DMS153 (cell line): ENCODE measurements around the gene PDE3B.
A peak's percentile ranks its signal among the peaks of the same experiment; 100 is the strongest.
"Not testable (repeated sequence)": the region's sequence is repeated elsewhere in the genome, so short reads cannot be mapped to it uniquely, and the experiment has no call there.

Experiments used
- DNase-seq: peaks from one replicate; lab custom pipeline; 2025; lab: John Stamatoyannopoulos, UW

PDE3B gene

DNA sequence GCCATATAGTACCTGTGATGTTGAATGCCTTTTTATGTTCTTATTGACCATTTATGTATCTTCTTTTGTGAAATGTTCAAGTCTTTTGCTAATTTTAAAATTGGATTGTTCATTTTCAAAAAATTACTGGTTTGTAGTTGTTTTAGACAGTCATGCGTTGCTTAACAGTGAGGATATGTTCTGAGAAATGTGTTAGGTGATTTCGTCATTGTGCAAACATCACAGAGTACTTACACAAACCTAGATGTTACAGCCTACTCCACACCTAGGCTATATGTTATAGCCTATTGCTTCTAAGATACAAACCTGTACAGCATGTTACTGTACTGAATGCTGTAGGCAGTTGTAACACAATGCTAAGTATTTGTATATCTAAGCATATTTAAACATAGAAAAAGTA, 32.5 kb downstream of the PDE3B start:
- peak; percentile 18 for DNase-seq

DNA sequence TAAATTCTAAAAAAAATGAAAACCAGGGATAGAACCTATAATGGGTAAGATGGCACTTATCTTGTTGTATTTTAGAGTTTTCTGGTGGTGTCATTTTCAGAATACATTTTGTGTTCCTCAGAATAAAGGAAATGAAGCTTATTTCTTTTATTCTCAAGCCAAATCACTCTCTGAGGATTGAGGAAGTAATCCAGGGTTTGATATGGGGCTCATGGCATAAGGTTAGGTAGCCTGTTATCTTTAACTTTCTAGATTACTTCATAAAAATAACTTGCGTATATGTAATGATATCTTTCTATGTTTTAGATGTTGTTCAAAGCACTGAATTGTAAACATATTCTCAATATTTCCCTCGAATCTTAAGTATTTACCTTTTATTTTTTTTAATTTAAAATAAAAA, 33.5 kb downstream of the PDE3B start:
- DNase-seq: no peak

DNA sequence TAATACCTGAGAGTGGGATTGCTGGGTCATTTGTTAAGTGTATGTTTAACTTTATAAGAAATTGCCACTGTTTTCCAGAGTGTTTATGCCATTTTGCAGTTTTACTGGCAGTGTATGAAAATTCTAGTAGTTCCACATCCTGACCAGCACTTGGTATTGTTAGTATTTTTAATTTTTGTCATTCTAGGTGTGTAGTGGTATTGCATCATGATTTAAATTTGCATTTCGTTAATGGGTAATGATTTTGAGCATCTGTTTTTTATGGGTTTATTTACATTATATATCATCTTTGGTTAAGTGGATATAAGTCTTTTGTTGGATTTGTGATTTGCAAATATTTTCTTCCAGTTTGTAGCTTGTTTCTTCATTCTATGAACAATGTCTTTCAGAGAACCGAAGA, 34.7 kb downstream of the PDE3B start:
- no peak for DNase-seq

DNA sequence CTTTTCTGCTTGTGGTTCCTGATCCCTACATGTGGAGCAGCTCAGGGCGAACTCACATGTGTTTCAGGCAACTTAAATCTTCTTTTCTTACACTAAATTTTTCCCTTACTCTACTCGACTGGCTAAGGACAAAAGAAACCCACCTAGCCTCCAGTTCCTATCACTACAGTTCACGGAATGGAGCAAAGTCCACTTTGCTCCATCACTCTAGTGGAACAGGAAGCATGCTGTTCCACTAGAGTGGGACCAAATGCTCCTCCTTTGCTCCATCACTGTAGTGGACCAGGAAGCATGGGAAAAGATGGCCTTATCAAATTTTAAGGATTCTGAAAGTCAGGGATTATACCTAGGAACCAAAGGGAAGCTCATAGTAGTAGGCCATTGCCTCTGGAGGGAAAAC, 36.1 kb downstream of the PDE3B start:
- DNase-seq: no peak

DNA sequence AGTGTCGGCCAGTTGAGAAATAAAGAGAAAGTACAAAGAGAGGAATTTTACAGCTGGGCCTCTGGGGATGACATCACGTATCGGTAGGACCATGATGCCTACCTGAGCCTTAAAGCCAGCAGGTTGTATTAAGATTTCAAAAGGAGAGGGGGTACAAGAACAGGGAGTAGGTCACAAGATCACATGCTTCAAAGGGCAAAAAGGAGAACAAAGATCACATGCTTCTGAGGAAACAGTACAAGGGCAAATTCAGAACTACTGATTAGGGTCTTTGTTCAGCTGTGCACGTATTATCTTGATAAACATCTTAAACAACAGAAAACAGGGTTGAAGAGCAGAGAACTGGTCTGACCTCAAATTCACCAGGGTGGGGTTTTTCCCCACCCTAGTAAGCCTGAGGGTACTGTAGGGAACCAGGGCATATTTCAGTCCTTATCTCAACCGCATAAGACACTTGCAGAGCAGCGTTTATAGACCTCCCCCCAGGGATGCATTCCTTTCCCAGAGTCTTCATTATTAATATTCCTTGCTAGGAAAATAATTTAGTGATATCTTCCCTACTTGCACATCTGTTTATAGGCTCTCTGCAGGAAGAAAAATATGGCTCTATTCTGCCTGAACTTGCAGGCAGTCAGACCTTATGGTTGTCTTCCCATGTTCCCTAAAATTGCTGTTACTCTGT, 40.8 kb downstream of the PDE3B start:
- not testable (repeated sequence) for DNase-seq

DNA sequence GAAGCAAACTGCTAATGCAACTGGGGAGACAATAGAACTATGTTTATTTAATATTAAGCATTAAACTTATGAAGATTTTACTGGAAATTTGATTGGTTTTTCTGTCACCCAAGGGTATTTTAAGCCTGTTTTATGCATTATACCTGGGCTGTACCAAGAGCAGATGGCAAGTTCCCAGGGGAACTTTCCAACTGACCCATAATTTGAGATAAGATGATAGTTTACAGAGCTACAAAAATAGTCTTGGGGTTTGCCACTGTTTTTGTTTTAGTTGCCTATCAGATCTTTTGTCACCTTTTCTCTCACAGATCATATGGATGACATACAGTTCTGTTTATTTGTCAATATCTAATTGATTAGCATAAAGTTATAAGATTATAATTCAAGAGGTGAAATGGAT, 43.9 kb downstream of the PDE3B start:
- no peak for DNase-seq

DNA sequence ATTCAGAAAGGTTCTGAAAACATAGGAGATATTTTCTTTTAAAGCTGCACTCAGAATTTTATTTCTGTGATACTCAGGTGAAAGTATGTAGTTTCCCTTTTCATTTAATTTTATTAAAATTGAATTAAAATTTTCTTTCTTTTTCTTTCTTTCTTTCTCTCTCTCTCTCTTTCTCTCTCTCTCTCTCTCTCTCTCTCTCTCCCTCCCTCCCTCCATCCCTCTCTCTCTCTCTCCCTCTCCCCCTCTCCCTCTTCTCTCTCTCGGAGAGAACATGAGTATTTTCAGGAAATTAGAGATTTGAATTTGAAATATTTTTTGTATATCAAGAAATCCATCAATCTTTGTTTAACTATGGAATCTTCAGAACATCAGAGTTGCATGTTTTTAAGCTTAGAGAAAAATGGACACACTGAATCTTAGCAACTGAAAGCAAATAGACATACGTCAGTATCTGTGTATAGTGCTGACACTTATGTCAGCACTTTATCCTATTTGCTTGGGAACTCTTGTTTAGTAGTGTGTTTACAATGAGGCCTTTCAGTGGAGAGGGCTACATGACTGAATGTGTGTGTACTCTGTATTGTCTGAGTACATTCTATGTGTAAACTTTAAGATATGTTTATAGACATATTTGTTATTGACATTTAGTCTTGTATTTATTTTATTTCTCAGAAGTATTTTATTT, 44.5 kb downstream of the PDE3B start:
- peak; percentile 88 for DNase-seq

DNA sequence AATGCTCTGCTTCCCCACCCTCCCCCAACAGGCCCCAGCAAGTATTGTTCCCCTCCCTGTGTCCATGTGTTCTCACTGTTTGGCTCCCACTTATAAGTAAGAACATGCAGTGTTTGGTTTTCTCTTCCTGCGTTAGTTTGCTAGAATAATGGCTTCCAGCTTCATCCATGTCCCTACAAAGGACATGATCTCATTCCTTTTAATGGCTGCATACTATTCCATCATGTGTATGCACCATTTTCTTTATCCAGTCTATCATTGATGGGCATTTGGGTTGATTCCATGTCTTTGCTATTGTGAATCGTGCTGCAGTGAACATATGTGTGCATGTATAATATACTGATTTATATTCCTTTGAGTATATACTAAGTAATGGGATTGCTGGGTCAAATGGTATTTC, 52.1 kb downstream of the PDE3B start:
- not testable (repeated sequence) for DNase-seq

DNA sequence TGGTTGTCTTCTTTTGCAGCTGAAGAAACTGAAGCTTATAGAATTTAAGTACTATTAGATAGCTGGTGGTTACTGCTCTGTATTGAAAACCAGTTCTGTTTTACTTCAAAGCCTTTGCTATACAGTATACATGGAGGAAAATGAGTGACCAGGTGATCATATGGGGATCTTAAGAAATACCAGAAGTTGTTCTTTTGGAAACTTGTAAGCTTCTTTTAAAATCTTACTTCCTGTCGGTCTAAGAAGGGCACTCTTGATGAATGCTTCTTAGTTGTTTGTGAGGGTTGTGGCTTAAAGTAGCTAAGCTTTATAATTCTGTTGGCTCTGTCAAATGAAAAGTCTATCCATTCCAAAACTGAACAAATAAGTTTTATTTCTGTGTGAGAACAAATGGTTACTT, 55.2 kb downstream of the PDE3B start:
- no peak for DNase-seq

DNA sequence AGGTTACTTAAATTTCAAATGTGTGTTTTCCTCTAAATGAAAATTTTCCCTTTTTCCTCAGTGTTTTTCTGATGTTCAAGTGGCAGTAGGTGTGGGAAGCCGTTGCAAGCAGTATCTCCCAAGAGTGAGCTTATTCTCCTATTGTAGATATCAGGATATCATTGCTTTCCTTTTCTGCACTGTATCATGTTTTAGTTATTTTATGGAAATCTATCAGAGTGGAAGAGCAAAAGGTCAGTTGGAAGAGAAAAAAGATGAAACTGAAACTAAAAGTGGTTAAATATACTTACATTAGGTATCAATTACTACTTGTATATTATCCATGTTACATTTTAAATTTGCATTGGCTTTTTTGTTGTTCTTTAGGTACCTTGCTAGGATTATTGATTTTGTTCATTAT, 57.0 kb downstream of the PDE3B start:
- DNase-seq: no peak

DNA sequence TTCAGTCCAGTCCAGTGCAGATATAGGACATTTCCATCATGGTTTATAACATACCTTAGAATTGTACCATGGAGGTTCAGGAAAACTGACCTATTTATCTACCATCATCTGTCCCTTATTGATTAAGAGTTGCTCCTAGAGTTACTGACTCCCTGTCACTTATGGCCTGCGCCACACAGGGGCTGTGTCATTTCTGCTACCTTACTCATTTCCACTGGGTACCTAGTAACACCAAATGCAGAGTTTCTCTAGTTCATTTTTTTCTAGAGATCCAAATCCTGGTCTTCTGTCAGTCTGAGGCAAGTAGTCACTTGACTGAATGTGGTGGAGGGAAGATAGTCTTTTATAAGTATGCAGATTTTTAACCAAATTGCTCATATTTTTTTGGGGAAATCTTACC, 59.2 kb downstream of the PDE3B start:
- DNase-seq: no peak

DNA sequence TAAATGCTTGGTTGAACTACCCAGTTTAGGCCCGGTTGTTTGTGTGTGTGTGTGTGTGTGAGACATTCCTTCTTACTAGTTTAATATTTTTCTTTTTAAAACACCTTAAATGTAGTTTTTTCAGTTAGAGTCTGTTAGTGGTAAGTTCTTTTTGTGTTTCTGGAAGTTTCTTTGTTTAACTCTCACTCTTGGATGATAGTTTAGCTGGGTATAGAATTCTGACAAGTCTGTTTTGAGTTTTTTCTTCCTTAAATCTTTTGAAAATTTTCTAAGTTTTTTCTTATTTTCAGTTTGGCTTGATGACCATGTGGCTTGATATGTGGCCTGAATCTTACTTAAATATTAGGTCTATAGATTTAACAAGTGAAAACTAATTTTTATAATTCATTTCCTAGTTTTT, 60.1 kb downstream of the PDE3B start:
- DNase-seq: no peak

DNA sequence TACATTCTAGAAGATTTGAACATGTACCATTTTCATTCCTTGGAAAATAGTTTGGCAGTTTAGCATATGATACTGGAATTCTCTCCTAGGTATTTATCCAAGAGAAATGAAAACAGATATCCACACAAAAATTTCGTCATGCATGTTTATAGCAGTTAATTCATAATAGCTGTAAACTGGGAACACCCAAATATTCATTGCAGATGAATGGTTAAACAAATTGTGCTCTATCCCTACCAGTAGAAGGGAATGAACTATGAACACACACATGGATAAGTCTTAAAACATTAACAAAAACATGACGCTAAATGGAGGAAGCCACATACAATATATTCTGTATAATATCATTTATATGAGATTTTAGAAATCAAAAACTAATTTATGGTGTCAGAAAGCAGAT, 61.5 kb downstream of the PDE3B start:
- no peak for DNase-seq

DNA sequence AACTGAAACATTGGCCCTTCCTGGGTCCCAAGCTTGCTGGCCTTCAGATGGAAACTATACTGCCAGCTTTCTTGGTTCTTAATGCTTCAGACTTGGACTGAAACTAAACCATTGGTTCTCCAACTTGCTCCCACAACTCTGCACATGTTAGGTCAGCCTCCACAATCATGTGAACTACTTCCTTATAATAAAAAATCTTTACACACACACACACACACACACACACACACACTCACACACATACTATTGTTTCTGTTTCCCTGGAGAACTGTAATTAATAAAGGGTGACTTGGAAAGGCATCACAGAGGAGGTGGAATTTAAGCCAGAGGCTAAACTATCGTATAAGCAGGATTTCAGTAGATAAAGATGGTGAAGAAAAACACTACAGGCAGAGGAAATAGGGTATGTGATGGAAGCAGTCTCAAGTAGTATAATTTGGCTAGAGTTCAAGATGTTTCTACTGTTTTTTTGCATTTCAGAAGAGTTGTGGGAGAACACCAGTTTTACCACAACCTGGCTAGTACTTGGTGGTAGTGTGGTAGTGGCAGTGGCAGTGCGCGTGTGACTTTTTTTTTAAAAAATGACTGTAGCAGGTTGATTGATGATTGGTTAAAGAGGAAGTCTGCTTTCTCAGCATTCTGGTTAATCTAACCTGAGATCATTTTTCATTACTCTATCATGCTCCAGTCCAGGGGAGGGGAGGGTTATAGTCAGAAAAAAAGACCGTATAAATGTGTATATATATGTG, 70.1 kb downstream of the PDE3B start:
- DNase-seq: no peak

DNA sequence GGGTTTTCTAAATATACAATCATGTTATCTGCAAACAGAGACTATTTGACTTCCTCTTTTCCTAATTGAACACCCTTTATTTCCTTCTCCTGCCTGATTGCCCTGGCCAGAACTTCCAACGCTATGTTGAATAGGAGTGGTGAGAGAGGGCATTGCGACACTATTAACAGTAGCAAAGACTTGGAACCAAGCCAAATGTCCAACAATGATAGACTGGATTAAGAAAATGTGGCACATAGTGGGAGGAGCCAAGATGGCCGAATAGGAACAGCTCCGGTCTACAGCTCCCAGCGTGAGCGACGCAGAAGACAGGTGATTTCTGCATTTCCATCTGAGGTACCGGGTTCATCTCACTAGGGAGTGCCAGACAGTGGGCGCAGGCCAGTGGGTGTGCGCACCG, 72.1 kb downstream of the PDE3B start:
- DNase-seq: not testable (repeated sequence)

DNA sequence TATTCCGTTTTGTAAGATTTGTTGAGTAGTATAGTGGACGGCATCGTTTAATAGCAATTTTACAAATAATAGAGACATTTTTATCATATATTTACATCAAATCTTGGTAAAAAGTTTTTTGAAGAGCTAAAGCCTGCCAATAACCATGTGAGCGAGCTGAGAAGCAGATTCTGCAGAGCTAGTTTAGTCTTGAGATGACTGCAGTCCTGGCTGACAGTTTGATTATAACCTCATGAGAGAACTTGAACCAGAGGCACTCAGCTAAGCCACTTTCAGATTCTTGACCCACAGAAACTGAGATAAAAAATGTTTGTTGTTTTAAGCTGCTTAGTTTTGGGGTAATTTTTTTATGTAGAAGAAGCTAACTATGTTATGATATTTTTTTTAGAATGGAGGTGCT, 78.9 kb downstream of the PDE3B start:
- DNase-seq: no peak

DNA sequence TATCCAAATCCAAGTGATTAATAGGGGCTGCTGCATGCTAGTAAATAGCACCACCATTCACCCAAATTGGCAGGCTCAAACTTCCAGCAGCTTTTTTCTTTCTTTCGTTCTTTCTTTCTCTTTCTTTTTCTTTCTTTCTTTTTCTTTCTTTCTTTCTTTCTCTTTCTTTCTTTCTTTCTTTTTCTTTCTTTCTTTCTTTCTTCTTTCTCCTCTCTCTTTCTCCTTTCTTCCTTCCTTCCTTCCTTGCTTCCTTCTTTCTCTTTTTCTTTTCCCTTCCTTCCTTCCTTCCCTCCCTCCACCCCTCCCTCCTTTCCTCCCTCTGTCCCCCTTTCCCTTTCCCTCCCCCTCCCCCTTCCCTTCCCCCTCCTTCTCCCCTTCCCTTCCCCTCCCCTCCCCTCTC, 81.5 kb downstream of the PDE3B start:
- DNase-seq: no peak

DNA sequence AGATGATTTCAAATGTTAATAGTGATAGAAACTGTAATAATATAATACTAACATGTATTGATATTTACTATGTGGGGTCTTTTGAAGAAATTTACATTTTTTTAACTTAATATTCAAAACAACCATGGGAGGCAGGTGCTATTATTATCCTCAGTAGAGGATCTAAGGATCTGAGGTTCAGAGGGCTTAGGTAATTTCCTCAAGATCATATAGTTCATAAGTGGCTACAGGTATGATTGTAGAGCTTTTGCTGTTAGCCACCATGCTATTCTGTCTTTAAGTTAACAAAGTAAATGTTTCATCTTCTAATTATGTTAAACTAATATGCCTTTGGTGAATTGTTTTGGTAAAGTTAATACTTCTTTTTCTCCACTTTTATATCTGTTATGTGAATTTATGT, 83.6 kb downstream of the PDE3B start:
- DNase-seq: no peak

DNA sequence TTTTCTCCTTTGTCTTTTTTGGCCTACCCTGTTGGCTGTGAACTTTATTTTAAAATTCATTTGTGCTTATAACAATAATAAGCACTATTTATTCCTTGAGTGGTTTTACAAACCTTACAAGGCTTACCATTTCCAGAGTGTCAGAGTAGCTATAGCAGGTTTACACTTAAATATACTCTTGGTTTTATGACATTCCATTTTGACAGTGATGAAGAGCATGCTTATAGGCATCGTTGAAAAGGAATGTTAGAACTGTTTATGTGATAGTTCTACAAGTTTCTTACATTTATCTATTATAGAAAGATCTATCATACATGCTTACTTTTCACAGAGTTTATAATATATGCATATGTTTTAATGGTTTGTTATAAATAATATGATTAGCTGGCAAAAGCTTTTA, 84.1 kb downstream of the PDE3B start:
- DNase-seq: no peak

DNA sequence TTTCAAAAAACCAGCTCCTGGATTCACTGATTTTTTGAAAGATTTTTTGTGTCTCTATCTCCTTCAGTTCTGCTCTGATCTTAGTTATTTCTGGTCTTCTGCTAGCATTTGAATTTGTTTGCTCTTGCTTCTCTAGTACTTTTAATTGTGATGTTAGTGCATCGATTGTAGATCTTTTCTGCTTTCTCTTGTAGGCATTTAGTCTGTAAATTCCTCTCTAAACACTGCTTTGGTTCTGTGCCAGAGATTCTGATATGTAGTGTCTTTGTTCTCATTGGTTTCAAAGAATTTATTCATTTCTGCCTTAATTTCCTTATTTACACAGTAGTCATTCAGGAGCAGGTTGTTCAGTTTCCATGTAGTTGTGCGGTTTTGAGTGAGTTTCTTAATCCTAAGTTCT, 96.9 kb downstream of the PDE3B start:
- not testable (repeated sequence) for DNase-seq

DNA sequence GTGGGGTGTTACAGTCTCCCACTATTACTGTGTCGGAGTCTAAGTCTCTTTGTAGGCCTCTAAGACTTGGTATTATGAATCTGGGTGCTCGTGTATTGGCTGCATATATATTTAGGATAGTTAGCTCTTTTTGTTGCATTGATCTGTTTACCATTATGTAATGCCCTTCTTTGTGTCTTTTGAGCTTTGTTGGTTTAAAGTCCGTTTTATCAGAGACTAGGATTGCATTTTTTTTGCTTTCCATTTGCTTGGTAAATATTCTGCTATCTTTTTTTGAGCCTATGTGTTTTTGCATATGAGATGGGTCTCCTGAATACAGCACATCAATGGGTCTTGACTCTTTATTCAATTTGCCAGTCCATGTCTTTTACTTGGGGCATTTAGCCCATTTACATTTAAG, 97.6 kb downstream of the PDE3B start:
- no peak for DNase-seq

DNA sequence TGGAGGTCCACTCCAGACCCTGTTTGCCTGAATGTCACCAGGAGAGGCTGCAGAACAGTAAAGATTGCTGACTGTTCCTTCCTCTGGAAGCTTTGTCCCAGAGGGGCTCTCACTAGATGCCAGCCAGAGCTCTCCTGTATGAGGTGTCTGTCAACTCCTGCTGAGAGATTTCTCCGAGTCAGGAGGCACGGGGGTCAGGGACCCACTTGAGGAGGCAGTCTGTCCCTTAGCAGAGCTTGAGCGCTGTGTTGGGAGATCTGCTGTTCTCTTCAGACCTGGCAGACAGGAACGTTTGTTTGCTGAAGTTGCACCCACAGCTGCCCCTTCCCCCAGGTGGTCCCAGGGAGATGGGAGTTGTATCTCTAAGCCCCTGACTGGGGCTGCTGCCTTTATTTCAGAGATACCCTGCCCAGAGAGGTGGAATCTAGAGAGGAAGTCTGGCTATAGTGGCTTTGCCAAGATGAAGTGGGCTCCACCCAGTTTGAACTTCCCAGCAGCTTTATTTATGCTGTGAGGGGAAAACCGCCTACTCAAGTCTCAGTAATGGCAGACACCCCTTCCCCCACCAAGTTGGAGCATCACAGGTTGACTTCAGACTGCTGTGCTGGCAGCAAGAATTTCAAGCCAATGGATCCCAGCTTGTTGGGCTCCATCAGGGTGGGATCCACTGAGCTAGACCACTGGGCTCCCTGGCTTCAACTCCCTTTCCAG, 99.4 kb downstream of the PDE3B start:
- DNase-seq: no peak

DNA sequence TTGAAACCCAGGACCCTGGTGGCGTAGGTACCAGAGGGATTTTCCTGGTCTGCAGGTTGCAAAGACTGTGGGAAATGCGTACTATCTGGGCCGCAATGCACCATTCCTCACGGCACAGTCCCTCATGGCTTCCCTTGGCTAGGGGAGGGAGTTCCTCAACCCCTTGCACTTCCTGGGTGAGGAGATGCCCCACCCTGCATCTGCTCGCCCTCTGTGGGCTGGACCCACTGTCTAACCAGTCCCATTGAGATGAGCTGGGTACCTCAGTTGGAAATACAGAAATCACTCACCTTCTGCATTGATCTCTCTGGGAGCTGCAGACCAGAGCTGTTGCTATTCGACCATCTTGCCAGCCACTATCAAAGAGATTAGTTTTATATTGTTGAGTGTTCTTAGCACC, 100.1 kb downstream of the PDE3B start:
- DNase-seq: not testable (repeated sequence)
